ENCODE results near the gene CTDNEP1.
A peak's percentile ranks its signal among the peaks of the same experiment; 100 is the strongest.

CTDNEP1 gene

GRCh38 chr17:7228920-7229319 lies 22.6 kb downstream of the CTDNEP1 start:
- DNase-seq (ENCODE audit: low read depth in 2 of 2) = no peak

GRCh38 chr17:7226721-7227710 lies 24.5 kb downstream of the CTDNEP1 start:
- DNase-seq (ENCODE audit: low read depth in 2 of 2) = no peak

- DNase-seq (ENCODE audit: low read depth in 2 of 2) = no peak
Observed at GRCh38 chr17:7225711-7226331, 25.7 kb downstream of the CTDNEP1 start.

GRCh38 chr17:7224661-7225111 lies 26.8 kb downstream of the CTDNEP1 start:
- DNase-seq (ENCODE audit: low read depth in 2 of 2) = no peak

DNA sequence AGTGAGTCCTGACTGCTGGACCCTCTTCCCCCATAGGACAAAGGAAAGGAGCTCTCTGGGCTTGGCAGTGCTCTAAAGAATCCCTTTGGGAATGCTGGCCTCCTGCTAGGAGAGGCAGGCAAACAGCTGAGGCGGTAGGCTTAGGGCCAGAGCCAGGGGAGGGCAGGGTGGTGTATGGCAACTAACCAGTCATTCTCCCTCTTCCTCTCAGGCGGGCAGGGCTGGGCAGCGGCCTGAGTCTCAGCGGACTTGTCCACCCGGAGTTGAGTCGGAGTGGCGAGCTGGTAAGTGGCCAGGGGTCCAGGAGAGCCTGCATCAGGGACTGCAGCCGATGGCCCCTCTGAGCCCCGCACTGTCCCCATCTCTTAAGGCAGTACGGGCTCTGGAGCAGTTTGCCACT lies 27.4 kb downstream of the CTDNEP1 start:
- no peak for DNase-seq (ENCODE audit: low read depth in 2 of 2)

- DNase-seq (ENCODE audit: low read depth in 2 of 2) = no peak
Observed at GRCh38 chr17:7223375-7223774, 28.2 kb downstream of the CTDNEP1 start.

GRCh38 chr17:7222972-7223292 lies 28.6 kb downstream of the CTDNEP1 start:
- DNase-seq (ENCODE audit: low read depth in 2 of 2) = no peak

GRCh38 chr17:7222093-7222971 lies 29.2 kb downstream of the CTDNEP1 start:
- DNase-seq (ENCODE audit: low read depth in 2 of 2) = no peak

DNA sequence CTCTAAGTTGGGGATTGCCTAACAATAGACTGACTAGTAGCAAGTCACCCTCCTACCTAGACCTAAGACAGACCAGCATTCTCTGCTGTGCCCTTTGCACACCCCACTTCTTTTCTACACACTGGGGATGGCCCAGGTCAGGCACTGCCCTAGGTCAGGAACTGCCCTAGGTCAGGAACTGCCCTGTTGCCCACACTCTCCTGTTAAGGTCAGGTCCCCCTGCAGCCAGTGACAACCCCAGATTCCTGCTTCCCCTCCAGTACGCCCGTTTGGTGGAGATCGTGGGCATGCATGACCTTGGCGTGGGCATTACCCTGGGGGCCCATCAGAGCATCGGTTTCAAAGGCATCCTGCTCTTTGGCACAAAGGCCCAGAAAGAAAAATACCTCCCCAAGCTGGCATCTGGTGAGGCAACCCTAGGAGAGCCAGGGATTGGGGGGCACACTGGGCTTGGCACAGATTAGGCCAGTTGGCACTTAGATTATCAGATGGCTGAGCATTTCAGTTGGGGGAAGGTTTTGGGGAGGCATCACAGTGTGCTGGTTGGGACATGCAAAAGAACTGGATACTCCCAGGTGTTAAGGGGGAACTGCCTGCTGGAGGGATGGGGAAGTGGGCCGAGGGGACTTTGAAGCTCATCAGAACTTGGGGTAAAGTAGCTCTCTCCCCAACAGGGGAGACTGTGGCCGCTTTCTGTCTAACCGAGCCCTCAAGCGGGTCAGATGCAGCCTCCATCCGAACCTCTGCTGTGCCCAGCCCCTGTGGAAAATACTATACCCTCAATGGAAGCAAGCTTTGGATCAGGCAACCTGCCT lies 30.0 kb downstream of the CTDNEP1 start:
- no peak for DNase-seq (ENCODE audit: low read depth in 2 of 2)

DNA sequence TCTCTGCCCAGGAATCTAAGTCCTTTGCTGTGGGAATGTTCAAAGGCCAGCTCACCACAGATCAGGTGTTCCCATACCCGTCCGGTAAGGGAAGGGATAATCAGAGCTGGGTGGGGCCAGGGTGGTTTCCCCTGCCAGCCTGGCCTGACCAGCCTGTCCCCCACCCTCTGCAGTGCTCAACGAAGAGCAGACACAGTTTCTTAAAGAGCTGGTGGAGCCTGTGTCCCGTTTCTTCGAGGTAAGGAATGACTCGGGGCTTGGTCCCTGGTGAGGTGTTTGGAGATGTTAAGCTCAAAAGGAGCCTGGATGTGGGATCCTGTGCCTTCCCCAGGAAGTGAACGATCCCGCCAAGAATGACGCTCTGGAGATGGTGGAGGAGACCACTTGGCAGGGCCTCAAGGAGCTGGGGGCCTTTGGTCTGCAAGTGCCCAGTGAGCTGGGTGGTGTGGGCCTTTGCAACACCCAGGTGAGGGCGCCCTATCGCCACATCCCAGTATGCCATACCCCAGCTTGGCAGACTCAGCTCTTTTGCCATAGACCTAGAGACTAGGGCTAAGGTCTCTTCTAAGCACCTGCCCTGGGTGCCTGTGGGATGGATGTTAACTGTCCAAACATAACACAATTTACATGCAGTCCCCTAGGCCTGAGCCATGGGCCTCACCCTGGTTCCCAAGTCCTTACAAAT lies 30.8 kb downstream of the CTDNEP1 start:
- no peak for DNase-seq (ENCODE audit: low read depth in 2 of 2)

- peak; percentile 69 to 79 for DNase-seq (ENCODE audit: low read depth in 2 of 2)
Observed at GRCh38 chr17:7219812-7220592, 31.5 kb downstream of the CTDNEP1 start, which contains the start of the genes ACADVL and DLG4. TSS of gene ACADVL (plus strand) at chr17:7219938. CDS start at chr17:7219985, 47 bp downstream. TSS of gene DLG4 (minus strand) at chr17:7219836.

- no peak for DNase-seq (ENCODE audit: low read depth in 2 of 2)
Observed at GRCh38 chr17:7219229-7219811, 32.2 kb downstream of the CTDNEP1 start.

DNA sequence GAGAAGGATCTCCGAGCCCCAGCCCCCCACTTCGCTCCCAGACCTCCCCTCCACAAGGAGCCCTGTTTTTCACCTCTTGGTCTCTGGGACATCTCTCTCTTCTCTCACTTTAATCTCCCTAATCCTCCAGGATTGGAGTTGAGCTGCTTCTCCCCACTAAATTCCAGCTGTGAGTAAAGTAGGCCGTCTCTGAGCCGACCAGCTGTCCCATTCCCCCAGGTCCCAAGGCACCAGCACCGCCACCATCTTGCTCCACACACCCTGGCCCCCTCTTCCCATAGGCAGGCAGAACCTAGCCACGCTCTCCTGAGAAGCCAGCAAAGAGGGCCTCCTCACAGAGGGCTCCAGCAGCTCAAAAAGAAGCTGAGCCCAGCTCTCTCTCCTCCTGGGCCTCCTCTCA lies 32.8 kb downstream of the CTDNEP1 start:
- DNase-seq (ENCODE audit: low read depth in 2 of 2) = no peak

- no peak for DNase-seq (ENCODE audit: low read depth in 2 of 2)
Observed at GRCh38 chr17:7218166-7218565, 33.4 kb downstream of the CTDNEP1 start.

DNA sequence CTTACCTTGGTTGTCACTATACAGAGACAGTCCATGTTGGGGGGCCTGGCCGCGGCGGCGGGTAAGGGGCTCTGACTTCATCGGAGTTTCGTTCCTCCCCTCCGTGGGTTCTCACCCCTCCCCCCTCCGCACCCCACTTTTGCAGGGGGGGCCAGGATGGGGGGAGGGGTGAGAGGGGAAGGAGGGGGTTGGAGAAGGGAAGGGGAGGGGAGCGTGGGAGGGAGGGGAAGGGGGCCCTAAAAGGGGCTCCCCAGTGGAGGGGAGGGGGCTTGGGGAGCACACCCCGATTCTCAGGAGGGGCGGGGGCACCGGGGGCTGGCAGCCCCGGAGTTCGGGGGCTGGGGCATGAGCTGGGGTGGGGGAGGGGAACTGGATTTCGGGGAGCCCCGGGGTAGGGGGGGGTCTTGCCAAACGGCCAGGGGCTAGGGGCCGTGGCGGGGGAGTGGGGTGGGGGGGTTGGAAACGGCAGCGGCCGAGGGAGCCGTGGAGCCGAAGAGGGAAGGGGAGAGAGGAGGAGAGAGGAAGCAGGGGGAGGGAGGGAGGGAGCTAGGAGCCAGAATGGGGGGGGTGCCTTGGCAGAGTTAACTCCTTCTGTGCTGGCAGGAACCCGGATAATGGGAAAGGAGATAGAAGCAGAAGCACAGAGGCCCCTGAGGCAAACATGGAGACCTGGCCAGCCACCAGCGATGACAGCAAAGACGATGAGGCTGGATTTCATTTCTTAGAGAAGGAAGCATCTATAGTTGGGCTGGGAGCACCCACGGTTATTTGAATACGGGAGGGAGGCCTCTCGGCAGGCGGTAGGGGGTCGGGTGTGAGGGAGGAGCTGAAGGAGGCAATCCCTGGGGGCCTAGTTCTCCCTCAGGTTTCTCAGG lies 34.2 kb downstream of the CTDNEP1 start:
- no peak for DNase-seq (ENCODE audit: low read depth in 2 of 2)

DNA sequence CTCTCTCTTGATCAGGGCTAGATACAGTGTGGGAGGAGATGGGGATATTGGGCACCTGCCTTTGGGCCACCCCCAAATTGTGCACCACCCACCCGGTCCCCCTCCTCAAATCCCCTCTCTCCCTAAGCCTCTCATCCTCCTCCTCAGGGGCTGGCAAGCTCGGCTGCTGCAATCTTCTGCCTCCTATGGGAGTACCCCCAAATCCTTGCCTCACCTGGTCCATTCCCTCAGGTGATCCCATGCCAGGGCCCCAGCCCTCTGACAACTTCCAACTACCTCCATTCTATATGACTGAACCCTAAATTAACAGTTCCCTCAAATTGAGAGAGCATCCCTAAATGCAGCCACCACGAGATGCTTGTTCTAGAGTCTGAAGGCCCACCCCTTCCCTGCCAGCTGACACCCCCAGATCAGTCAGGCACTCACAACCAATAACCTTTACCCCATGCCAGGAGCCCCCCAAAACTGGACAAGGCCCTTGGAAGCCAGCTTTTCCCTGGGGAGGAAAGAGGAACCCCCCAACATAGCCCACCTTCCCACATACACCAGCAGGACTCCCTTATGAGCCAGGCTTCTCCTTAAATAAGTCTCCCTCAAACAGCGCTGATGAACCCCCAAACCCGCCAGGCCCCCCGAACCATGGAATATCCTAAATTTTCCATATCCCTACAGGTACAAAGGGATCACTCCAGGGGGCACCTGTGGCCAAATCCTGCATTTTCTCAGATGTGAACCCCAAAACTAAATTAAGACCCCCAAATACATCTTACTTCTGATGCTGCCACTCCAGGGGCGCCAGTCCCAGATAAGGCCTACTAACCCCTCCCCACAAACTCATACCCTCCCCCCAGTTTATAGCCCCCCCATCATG lies 35.1 kb downstream of the CTDNEP1 start:
- DNase-seq (ENCODE audit: low read depth in 2 of 2) = no peak

DNA sequence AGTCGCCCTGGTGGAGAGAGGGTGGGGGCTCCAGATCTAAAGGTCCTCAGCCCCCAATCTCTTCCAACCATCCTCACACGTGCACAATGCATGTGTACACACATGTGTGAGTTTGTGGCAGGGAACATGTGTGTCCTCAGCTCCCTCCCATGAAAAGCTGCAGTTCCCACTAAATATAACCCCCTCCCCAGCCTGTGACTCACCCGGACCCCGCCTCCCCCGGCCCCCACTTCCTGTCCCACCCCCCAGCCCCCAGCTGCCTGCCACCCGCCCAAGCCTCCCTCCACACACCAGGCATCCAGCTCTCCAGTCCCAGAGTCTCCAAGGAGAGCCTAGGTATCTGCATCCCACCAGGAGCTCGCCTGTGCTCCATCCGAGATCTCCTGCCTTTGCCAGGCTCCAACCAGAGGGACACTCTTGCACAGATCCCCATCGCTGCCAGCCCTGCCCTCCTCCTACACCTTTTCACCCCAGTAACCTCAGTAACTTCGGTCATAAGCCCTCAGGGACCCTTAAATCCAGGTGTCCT lies 35.8 kb downstream of the CTDNEP1 start:
- no peak for DNase-seq (ENCODE audit: low read depth in 2 of 2)

All from activated CD4-positive, alpha-beta T cell treated with anti-CD3 and anti-CD28 coated beads for 24 hours (primary cell).